SKM-1 treated with dmso at 0.1 percent for 144 hours (cell line): Measurements from ENCODE around the gene RAD51C.
"Not testable (repeated sequence)": the region's sequence is repeated elsewhere in the genome, so short reads cannot be mapped to it uniquely, and the experiment has no call there.

Experiments
- DNase-seq: peaks from one replicate; lab custom pipeline; 2025; ENCODE audit not compliant: unreplicated experiment; lab: John Stamatoyannopoulos, UW

The RAD51C gene

GRCh38 chr17:58692239-58693055 lies at the start of gene RAD51C:
RAD51C (plus strand) TSS chr17:58692602; CDS start chr17:58692644, 42 bp downstream.
- DNase-seq: peak; percentile 93

DNA sequence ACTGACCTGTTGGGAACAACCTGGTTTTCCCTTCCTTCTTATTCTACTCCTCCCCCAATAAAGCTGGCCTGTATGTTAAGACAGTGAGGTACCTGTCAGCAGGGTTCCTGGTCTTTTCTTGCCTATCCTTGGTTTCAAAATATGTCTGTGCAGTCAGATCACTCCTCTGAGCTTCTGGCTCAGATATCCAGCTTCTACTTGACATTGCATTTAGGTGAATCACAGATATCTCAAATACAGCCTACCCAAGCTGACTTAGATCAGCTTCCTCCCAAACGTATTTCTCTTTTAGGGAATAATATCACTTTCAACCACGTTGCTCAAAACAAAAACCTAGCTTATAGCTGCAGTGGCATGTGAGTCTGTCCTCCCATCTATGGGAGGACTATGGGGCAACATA lies 49.3 kb upstream of the RAD51C start:
- no peak for DNase-seq

- DNase-seq: no peak
Measured at GRCh38 chr17:58648236-58648635, 44.2 kb upstream of the RAD51C start.

- peak; percentile 52 for DNase-seq
Measured at GRCh38 chr17:58657962-58658803, 34.2 kb upstream of the RAD51C start.

GRCh38 chr17:58658804-58659713 lies 33.3 kb upstream of the RAD51C start:
- peak; percentile 93 for DNase-seq

GRCh38 chr17:58659714-58660084 lies 32.7 kb upstream of the RAD51C start:
- DNase-seq: not testable (repeated sequence)

- DNase-seq: no peak
Measured at GRCh38 chr17:58660621-58661020, 31.8 kb upstream of the RAD51C start.

DNA sequence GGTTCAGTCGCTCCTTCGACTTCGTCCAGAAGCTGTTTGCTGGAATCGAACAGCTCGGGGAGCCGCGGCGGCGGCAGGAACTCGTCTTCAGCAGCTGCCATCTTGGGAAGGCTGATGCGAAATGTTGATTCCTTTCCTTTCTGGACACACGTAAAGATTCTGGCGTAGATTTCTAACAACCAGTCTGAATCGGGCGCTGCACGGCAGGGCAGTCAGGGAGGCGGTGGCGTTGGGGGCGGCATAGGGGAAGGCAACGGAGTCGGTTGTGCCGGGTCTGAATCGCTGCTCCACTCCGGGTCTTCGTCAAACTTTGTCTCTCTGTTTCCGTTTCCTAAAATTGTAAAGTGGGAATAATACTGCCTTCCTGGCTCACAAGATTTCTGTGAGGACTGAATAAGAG lies 30.9 kb upstream of the RAD51C start:
- DNase-seq: no peak

DNA sequence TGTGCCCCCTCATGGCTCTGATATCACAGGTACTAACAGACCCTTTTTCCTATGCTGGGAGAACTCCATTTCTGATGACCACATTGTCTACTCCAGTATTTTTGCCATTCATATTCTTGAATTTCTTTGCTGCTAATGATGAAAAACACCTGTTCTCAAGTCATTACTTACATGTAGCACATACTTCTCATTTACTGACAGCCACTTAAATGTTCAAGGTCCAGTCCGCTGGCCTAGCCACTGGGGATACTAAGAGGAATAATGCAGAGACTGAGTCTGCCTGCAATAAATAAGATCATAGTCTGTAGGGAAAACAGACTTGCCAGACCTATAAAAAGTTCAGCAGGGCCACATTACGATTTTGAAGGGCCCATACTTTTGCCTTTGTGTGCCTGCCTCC lies 28.1 kb upstream of the RAD51C start:
- DNase-seq: no peak

DNA sequence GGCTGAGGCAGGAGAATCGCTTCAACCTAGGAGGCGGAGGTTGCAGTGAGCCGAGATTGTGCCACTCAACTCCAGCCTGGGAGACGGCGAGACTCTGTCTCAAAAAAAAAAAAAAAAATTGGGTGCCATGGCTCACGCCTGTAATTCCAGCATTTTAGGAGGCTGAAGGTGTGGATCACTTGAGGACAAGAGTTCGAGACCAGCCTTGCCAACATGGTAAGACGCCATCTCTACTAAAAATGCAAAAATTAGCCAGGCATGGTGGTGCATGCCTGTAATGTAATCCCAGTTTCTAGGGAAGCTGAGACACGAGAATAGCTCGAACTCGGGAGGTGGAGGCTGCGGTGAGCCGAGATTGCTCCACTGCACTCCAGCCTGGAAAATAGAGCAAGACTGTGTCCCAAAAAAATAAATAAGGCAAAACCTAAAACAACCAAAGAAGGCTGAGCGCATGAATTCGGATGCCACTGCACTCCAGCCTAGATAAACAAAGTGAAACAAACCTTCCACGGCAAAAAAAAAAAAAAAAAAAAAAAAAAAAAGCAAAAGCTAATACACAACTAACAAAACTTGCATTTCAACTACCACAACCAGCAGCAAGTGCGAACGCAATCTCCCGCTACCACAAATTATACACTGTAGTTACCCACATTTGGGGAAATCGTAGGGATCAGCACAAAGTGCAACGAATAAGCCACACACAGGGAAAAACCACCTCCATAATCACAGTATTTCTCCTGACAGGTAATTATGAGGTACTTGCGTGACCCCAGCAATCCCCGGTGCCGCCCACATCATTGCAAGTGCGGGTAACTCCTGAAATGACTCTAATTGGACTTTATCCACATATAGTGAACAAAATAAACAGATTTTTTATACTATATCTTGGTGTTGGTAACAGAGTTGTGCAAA lies 26.2 kb upstream of the RAD51C start:
- no peak for DNase-seq

DNA sequence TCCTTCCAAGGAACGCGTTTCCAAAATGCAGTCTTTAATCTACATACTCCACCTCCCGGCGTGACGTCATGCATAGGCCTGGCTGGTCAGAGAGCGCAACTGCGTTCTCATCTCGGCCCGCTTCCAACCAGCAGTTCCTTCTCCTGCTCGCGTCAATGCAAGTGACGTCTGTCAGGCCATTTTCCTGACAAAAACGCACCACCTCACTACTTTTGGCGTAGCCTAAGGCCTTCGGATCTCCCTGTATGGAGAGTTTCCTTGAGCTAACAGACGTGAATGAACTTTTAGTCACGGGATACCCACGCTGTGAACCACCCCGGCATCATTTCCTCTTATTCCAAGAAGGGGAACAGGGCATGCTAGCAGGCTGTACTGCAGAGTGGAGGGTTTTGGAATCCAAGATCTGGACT lies 25.5 kb upstream of the RAD51C start:
- DNase-seq: no peak

GRCh38 chr17:58667934-58668597 lies 24.3 kb upstream of the RAD51C start:
- DNase-seq: no peak

DNA sequence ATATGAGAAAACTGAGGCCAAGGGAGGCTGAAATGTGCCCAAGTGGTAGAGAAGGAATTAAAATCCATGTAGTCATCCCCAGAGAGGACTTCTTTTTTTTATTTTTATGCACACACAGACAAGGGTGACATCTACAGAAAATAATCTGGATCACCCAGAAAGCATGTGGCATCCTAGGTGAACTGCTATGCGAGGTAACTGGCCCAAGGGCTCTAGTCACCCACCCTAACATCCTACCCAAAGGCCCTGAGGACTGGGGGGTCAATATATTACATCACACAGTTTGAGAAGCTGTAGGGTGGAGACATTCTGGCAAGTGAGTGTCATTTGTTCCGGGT lies 23.8 kb upstream of the RAD51C start:
- DNase-seq: no peak

DNA sequence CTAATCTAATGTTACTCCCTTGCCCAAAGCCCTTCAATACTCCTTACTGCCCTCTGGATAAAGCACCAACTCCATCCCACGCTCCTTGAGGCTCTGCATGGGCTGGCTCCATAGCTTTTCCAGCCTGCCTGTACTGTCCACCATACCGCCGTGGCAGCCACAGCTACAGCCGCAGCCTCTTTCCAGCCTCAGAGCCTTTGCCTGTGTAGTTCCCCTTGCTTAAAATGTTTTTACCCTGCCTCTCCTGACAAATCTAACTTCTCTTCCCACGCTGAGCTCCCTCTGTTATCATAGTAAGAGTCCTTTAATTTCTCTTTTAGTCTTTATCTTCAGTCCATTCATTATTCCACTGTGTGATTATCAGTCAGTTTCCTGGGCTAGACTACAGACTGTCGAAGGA lies 22.5 kb upstream of the RAD51C start:
- no peak for DNase-seq

DNA sequence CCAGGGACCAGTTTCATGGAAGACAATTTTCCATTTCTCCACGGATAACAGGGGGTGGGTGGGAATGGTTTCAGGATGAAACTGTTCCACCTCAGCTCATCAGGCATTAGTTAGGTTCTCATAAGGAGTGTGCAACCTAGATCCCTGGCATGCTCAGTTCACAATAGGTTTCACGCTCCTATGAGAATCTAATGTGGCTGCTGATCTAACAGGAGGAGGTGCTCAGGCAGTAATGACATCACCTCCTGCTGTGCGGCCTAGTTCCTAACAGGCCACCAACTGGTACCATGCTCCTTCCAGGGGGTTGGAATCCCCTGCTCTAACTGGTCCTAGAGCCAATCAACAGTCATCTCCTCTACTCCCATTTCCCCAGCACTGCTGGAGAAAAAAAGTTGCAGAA lies 20.4 kb upstream of the RAD51C start:
- no peak for DNase-seq

DNA sequence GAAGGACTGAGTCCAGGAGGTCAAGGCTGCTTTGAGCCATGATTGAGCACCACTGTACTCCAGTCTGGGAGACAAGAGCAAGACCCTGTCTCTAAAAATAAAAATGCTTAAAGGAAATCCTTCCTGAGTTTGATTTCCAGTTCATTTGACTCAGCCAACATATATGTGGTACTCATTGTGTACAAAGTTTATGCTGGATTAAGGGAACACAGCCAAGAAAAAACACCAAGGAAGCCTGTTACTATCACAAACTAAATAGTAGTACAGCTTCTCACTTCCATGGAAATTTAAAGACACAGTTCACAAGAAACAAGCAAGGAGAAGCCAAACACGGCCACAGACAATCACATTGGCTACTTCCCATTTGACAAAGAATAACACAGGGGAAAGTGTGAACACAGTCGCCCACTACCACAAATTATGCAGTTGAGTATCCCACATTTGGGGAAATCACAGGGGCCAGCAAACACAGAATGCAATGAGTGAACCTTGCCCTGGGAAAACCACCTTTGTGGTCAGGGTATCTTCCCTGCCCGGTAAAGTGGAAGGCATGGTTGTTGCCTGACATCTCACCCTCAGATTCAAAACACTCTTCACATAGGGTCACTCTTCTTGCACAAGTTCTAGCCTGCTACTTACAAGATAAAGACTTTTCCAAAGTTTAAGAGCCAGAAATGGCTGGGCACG lies 15.1 kb upstream of the RAD51C start:
- no peak for DNase-seq

GRCh38 chr17:58678287-58678686 lies 14.1 kb upstream of the RAD51C start:
- DNase-seq: not testable (repeated sequence)

DNA sequence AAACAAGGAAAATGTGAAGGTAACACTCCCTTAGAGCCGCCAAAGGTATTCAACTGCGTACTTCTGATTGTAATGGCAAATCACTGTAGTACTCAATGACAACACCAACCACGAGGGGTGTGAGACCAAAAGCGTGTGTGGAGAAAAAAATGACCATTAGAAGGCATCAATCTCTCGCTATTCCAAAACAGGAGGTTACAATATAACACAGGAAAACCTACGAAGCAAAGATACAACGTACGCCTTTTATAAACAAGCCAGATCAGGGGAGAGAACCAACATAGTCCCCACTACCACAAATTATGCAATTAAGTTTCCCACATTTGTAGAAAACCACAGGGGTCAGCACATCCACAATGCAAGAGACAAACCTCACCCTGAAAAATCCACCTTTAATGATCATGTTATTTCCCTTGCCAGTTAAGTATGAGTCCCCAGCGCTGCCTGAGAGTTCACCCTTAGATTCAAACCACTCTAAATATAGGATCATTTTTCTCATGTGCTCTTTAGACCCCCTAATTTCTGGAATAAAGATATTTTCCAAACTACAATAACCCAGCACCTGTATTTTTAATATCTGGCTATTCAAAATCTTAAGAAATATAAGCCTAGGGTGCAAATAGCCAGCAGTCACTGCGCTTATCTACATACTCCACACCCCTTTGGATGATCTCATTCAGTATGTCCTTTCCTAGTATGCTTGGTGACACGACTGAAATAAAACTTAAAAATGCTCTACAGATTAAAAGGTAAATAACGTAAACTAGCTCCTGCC lies 13.0 kb upstream of the RAD51C start:
- DNase-seq: no peak

DNA sequence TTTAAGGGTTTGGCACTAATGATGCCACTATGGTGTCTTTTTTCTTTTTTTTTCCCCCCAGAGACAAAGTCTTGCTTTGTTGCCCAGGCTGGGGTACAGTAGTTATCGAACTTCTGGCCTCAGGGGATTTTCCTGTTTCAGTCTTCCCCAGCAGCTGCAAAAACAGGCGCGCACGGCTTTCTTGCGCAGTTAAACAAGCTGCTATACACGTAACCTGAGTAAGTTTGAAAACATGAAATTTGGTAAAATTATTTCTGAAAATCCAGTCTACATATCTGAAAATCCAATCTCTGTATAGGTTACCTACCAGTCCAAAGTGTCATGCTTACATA lies 12.4 kb upstream of the RAD51C start:
- DNase-seq: no peak
